ENCODE measurements around the gene PRR30.

DNA sequence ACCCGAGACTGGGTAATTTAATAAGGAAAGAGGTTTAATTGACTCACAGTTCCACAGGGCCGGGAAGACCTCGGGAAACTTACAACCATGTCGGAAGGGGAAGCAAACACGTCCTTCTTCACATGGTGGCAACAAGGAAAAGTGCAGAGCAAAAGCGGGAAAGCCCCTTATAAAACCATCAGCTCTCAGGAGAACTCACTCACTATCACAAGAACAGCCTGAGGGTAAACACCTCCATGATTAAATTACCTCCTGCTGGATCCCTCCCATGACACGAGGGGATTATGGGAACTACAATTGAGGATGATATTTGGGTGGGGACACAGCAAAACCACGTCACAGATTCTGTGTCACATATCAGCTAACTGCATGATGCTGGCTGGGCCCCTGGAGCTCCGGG lies 21.0 kb upstream of the PRR30 start:
- TF ChIP-seq, protein P1, sequence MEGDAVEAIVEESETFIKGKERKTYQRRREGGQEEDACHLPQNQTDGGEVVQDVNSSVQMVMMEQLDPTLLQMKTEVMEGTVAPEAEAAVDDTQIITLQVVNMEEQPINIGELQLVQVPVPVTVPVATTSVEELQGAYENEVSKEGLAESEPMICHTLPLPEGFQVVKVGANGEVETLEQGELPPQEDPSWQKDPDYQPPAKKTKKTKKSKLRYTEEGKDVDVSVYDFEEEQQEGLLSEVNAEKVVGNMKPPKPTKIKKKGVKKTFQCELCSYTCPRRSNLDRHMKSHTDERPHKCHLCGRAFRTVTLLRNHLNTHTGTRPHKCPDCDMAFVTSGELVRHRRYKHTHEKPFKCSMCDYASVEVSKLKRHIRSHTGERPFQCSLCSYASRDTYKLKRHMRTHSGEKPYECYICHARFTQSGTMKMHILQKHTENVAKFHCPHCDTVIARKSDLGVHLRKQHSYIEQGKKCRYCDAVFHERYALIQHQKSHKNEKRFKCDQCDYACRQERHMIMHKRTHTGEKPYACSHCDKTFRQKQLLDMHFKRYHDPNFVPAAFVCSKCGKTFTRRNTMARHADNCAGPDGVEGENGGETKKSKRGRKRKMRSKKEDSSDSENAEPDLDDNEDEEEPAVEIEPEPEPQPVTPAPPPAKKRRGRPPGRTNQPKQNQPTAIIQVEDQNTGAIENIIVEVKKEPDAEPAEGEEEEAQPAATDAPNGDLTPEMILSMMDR (IDR thresholded peaks at IDR 0.05) = no peak
- no peak for TF ChIP-seq POLR2AphosphoS5 (IDR thresholded peaks at IDR 0.05)

All from stomach (tissue), 4 donors.